DMS114 treated with DMSO at 0.1 percent for 48 hours (cell line): ENCODE results near the gene PLEKHN1.
A peak's percentile ranks its signal among the peaks of the same experiment; 100 is the strongest.

ENCODE experiments used
- DNase-seq: peaks from one replicate; lab custom pipeline; 2025; ENCODE audit not compliant: unreplicated experiment; lab: John Stamatoyannopoulos, UW

Gene PLEKHN1

DNA sequence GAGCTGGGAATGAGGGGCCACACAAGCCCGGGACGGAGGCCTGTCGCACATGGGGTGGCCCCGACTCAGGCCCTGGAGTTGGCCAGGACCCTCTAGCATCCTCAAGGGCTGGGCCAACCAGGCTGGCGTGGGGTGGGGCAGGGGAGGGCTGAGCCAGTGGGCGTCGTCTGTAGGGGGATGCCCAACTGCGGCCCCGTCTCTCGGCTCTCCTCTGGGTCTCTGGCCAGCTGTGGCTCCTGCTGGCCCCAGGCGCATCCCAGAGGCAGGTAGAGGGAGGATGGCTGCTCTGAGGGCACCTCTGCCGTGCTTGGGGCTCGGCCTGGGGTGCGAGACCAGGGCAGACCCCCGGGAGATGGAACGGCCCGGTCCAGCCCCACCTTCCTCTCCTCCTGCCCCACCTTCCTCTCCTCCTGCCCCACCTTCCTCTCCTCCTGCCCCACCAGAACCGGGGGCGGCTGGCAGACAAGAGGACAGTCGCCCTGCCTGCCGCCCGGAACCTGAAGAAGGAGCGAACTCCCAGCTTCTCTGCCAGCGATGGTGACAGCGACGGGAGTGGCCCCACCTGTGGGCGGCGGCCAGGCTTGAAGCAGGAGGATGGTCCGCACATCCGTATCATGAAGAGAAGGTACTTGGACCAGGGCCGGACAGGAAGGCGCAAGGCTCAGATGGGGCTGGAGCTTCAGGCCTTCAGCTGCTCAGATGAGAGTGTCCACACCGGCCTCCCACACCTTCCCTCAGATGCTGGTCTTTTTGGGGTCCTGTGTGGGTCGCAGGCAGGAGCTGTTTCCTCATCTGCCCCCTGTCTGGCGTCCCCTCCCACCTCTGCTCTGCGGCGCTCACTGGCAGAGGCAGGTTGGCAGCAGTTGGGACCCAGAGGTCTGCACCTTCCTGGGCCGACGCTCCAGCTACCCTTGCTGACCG, 36.3 kb upstream of the PLEKHN1 start:
- DNase-seq: no peak

DNA sequence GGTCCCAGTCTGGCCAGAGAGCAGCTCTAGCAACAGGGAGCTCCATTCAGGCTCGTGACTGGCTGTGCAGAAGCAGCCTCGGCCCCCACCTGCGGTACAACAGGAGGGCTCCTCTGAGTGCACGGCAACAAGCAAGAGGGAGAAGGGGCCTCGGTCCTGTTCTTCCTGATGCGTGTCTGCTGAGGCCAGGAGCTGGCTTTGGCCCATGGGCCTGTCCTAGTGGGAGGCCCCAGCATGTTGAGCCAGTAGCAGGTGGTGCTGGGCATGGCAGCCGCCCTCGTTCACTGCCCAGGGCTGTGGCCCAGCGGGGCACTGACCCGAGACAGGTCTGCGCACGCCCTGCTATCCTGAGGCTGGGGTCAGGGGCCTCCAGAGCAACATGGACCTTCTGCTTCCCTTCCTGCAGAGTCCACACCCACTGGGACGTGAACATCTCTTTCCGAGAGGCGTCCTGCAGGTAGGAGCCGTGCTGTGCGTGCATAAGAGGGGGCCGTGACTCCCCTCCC, 35.6 kb upstream of the PLEKHN1 start:
- DNase-seq: no peak

DNA sequence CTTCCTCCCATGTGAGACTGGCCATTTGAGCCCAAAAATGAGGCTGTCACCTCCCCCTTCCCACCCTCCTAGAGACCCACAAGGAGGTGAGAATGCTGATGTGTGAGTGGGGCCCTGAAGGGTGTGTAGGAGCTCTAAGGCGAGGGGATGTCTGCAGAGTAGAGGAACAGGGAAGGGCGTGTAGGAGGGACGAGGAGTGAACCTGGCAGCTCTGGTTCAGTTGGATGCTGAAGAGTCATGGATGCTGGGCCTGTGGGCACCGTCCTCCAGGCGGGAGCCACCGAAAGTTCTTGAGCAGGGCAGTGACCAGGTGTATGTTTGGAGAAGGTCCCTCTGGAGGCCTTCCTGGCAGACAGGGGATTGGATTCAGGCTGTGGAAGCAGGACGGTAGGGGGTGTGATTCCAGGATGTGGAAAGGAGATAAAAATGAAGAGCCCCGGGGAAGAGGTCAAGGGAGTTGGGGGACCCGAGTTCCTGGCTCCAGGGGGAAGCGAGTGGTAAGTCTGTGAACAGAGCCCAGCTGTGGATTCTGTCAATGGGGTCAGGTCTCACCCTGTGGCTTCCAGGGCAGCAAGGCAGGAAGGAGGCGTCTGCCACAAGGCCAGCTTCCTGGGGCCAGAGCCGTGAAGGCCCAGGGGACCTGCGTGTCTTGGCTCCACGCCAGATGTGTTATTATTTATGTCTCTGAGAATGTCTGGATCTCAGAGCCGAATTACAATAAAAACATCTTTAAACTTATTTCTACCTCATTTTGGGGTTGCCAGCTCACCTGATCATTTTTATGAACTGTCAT, 34.7 kb upstream of the PLEKHN1 start:
- DNase-seq: no peak

DNA sequence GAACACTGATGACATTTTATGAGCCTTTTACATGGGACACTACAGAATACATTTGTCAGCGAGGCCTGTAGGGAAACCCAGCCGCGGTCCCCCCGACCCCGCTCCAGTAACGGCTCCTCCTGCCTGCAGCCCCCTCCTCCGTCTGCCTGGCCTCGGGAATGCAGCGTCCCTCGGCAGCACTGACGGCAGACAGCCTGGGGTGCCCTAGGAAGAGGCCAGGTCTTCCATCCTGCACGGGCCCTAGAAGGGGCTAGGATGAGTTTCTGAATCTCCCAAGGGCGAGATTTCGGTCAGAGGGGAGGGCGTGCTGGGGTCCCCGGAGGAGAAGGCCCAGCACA, 34.1 kb upstream of the PLEKHN1 start:
- no peak for DNase-seq

DNA sequence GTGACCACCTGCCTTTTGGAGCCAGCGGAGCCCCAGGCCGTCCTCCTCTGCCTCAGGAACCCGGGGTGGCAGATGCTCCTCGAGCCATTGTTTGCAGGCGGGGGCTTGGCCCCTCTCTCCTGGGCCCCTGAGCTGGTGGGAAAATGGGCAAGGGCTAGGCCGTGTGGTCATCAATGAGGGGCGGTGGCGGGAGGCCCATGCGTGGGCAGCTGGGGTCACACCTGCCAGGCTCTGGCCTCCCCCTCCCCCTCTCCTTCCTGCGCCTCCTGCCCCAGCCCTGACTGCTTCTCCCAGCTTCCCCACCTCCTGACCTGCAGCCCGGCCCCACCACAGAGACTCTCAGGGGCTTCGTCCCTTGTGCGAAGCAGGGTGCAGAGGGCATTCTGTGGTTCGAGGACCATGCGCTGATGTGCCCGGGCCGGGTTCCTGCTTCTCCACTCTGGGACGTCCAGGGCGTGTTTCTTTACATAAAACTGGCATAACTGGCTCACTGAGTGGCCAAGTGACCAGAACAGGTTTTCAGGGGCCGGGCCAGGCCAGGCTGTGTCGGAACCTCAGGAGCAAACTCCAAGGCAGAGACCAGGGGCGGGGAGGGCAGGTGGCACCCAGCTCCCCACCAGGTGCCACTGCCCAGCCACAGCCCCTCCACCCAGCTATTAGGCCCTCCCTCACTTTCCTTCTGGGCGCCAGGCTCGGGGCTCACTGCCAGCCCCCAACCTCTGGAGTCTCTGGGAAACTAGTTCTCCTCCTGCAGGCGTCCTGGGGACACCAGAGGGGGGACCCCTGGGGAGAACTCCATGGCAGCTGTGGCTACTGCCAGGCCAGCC, 33.3 kb upstream of the PLEKHN1 start:
- no peak for DNase-seq

DNA sequence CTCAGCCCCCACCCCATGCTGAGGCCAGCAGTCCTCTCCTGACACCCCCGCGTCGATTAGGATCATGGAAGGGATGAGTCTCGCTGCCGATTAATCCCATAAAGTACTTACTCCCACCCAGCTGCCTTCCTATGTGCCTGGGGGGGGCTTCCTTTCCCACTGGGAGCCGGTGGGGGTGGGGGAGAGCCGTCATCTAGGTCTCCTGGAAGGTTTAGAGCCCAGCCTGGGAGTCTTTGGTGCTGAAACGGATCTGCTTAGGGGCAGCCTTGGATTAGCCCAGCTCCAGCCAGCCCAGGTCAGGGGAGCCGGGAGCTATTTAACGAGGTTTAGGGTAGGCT, 32.7 kb upstream of the PLEKHN1 start:
- DNase-seq: no peak

DNA sequence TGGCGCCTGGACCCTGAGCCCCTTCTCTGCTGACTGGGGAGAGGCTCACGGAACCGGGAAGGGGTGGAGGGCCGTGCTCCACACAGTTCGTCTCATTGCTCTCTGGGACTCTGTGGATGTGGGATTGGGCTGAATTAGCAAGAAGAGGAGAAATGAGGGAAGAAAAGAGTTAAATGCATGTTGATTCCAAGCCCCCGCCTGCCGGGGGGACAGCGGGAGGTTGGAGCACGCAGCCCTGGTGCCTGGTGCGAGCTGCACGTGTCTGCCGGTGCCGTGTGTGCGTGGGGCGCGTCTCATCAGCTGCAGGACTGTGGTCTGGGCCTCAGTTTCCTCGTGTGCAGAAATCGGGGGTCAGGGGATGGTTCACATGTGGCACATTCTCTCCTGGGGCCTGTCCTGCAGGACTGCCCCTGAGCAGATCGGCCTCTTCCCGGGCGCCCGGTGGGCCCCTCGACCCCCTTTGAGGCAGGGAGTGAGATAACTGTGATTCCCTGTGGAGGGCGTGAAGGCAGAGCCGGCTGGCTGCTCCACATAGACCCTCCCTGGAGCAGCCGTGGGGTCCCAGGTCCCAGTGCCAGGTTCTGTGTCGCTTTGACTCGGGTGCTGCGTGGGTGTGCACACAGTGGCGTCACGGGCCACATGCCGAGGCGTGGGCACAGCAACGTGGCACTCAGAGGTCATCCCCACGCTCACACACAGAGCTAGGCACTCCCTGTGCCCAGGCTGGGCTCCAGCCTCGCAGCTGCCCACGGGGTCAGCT, 31.1 kb upstream of the PLEKHN1 start:
- DNase-seq: no peak

DNA sequence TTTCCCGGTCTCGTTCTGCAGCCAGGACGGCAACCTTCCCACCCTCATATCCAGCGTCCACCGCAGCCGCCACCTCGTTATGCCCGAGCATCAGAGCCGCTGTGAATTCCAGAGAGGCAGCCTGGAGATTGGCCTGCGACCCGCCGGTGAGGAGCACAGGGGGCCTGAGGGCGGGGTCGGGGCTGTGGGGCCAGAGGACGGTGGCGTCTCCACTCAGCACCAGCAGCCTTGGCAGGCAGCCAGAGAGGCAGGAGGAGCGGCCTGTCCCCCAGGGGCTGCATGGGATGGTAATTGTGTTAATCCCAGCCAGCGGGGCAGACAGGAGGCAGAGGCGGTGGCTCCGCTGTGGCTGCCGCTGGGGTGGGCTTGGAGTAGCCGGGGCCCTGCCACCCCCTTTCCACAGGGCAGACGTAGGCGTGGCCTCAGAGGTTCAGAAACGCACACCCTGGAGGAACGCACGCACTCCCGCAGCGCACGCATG, 30.5 kb upstream of the PLEKHN1 start:
- DNase-seq: no peak

DNA sequence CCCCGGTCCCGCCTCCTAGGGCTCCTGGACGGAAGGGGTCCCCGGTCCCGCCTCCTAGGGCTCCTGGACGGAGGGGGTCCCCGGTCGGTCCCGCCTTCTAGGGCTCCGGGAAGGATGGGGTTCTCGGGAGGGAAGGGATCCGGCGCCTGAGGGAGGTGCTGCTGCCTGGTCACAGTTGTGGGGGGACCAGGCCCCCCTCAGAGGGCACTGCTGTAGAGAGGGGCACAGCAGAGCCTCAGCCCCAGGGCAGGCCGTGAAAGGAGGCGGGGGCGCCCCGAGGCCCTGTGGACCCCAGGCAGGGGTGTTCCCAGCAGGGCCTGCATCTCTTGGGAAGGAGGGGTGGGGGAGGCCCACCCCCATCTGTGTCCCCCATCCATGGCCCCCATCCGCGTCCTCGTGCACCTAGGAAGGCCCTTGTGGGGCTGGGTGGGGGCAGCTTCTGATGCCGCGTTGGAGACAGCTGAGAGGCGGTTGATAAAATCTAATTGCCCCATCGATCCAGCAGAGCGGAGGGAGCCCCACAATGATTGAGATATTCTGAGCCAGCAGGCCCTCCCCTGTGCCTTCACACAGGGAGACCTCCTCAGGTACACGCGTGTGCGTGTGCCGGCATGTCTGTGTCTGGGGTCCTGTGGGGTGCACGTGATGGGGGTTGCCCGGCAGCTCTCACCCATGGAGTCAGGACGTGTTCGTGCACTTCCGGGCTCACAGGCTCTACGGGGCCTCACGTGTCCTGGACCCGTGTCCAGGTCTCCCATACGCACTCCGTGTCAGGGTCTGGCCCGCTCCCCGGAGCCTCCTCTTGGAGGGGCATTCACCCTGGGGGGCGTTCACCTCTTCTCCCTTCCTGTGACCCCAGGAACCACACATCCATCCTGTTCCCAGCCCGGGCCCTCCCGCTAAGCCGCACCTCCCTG, 29.7 kb upstream of the PLEKHN1 start:
- DNase-seq: no peak

DNA sequence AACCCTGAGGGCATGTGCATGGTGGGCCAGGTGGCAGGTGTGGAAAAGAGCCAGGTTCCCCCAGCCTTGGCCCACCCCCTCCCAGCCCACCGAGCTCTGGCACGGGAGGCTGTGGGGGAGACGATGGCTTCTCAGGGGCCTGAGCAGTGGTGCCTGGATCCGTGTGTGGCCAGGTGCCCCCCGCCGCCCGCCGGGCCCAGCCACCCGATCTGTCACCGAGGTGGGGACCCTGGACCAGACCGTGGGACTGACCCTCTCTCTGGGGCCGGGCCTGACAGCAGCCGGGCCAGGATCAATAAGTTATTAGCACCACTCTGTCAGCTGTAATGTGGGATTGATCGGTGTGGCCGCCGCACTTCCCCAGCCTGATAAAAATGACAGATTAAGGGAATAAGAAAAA, 28.8 kb upstream of the PLEKHN1 start:
- no peak for DNase-seq

DNA sequence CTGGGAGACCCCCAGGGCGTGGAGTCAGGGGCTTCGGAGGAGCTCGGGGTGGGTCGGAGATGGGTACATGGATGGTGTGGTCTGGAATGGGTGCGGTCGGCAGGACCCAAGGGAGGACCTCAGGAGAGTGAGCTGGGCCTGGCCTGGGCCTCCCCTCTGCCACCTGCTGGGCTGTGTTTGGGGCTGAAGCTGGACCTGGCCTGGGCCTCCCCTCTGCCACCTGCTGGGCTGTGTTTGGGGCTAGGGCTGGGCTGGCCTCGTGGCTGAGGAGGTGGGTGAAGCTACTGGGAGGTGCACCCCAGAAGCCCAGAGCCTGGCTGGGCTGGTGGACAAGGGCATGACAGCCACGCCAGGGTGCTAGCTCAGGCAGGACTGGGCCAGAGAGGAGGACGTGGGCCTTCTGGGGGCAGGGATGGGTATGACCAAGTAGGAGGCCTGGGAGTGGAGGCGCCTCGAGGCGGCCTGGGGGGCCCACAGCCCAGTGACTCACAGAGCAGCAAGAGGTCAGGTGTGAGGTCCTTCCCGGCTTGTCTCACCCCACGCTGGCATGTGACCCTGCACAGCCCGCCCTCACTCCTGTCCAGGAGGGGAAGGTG, 28.1 kb upstream of the PLEKHN1 start:
- peak; percentile 32 for DNase-seq

DNA sequence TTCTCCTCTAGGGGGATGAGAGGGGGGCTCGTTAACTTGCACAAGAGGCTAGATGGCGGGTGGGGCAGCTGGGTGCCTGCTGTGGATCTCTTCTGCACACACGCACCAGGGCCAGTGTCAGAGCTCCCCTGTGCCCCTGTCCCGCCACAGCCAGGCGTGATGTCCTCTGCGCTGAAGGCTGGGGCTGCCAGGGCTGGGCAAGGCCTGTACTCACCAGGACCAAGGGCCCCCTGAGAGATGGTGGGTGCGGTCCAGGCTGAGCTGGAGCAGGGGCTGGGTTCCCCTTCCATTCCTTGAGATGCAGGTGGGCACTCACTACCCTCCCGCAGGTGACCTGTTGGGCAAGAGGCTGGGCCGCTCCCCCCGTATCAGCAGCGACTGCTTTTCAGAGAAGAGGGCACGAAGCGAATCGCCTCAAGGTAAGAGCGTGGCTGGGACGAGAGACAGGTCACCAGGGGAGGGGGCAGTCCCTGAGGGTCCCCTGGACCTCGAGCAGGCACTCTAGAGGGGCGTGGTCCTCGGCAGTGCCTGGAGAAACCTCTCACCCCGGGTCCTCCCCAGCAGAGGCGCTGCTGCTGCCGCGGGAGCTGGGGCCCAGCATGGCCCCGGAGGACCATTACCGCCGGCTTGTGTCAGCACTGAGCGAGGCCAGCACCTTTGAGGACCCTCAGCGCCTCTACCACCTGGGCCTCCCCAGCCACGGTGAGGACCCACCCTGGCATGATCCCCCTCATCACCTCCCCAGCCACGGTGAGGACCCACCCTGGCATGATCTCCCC, 27.4 kb upstream of the PLEKHN1 start:
- no peak for DNase-seq

DNA sequence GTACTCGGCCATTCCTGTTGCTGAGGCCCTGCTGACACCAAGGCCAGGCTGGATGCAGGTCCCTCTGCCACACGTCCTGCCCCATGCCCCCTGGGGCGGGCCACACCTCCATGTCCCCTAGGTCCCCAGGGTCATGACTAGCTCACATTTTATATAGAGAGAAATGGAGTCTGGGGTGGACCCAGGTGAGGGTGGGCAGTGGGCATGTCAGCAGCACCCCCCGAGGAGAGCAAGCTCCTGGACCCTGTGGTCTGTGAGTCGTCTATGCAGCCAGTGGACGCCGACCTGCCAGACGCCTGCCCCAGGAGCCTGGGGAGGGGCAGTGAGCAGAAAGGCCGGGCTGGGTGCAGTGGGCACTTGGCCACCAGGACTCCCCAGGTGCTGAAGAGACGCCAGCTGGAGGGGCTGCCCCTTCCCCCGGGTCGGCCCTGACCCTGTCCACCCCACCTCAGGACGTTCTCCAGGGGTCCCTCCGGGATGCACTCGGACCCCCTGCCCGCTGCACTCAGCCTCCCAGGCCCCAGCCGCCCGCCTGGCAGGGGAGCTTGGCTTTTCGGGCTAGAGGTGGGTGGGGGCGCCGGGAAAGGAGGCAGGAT, 26.7 kb upstream of the PLEKHN1 start:
- no peak for DNase-seq

DNA sequence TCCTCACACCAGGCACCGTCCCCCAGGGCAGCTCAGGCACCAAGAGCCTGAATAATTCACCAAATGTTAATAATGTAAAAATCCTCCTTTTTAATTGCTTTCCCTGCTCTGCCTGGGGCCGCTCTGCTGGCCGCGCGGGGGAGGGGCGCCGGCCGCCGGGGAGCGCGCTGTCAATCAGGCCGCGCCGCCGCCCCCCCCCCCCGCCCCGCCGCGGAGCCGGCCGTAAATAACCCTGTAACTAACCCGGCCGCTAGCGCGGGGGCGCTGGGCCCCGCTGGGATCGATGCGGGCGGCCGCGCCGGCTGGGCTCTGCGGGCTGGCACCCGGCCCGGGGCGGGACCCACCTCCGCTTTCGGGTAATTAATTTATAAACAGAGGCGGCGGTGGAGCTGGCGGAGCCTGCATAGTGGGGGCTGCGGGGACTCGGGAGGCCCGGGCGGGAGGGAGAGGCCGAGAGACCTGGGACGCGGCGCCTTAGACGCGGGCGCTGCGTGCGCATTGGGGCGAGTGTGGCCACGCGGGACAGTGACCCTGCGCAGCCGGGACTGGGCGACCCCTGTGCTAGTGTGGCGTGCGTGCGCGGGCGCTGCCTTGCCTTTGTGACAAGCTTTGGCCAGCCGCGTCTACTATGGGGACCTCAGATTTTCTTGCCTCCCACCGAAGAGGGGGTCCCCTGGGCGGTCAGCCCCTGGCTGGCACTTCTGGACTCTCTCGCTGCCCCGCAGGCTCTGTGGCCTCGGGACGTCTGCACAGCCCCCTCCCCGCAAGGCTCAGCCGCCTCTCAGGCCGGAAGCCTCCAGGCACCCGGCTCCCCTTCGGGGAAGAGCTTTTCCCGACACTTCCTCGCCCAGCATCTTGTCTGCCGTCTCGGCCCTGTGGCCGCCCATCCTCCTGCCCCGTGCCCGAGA, 25.9 kb upstream of the PLEKHN1 start:
- no peak for DNase-seq

DNA sequence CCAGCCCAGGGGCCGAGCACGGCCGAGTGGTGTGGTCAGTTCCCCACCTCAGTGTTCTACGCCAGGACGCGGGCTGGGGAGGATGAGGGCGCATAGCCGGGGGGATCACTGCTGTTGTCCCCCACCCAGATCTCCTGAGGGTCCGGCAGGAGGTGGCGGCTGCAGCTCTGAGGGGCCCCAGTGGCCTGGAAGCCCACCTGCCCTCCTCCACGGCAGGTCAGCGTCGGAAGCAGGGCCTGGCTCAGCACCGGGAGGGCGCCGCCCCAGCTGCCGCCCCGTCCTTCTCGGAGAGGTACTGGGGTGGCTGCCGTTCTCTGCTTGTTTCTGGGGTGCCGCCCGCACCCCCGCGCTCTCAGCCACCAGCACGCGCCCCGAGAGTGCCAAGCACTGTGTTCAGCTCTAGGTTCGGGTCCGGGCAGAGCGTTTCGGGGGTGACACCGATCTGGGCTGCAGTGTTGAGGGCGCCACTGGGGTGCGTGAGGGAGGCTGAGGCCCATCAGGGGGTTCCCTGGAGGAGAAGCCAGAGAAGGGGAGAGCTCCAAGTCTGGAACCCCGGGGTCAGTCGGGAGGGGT, 25.2 kb upstream of the PLEKHN1 start:
- no peak for DNase-seq

DNA sequence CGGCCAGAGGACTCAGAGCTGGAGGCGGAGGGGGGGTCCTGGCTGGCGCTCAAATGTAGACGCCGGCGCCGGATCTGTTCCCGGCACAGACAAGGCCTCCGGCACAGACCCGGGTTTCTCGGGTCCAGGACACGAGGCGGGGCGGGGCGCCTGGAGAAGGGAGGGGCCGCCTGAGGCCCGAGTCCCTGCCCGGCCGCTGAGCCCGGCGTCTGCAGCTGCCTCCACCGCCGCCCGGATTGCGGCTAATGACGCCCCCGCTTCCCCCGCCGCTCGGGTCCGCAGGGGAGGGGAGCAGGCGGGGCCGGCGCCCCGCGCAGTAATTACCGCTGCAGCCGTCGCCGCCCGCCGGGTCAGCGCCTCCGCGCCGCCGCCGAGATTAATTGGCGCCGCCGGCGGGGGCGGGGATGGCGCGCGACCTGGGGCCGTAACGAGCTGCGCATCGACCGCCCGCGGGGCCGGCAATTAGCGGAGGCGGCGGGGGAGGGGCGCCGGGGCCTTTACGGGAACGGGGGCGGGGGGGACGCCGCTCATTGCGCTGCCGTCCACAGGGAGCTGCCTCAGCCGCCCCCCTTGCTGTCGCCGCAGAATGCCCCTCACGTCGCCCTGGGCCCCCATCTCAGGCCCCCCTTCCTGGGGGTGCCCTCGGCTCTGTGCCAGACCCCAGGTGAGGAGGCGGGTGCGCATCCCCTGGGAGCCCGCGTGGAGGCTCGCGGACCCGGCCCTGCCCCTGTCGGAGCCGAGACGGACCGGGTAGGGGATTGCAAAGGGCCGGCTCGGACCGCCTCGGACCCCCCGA, 24.5 kb upstream of the PLEKHN1 start:
- no peak for DNase-seq
